Esophagus squamous epithelium (tissue), 5 donors: ENCODE data around the gene TOX2. TPM values are rescaled to one million over a fixed set of nuclear protein-coding genes. Genes with fewer than 3 reads are reported as not detected.
A peak's percentile ranks its signal among the peaks of the same experiment; 100 is the strongest.

Source experiments
- DNase-seq: peaks from one replicate; lab custom pipeline; 2025; lab: John Stamatoyannopoulos, UW
- H3K27ac ChIP-seq, 4 donors: fragments of 200-600 bp; sonication (generic); one replicate each; pipeline ENCODE4 v1.5.1; 2016 to 2019; ENCODE audit warnings: mild to moderate bottlenecking in 1 of 4
- H3K27me3 ChIP-seq, 4 donors: fragments of 200-600 bp; sonication (generic); 1 replicate in 3 of 4; 2 replicates in 1 of 4; pipeline versions ENCODE4 v1.5.1 to v1.6.0; 2017 to 2021; ENCODE audit warnings: antibody characterized with exemption in 1 of 4
- H3K36me3 ChIP-seq, 3 donors: fragments of 200-600 bp; sonication (generic); one replicate each; pipeline ENCODE4 v1.5.1; 2016 to 2019
- H3K4me1 ChIP-seq, 3 donors: fragments of 200-600 bp; sonication (generic); one replicate each; pipeline ENCODE4 v1.5.1; 2017 to 2019
- H3K4me3 ChIP-seq, 4 donors: fragments of 200-600 bp; sonication (generic); 1 replicate in 3 of 4; 2 replicates in 1 of 4; pipeline ENCODE4 v1.5.1; 2016 to 2019; ENCODE audit warnings: mild to moderate bottlenecking in 2 of 4, moderate library complexity in 1 of 4
- H3K9me3 ChIP-seq, 3 donors: fragments of 200-600 bp; sonication (generic); one replicate each; pipeline ENCODE4 v1.5.1; 2016 to 2019
- POLR2A ChIP-seq, 4 donors: fragments of 450-650 bp; IDR thresholded peaks; one replicate each; pipeline ENCODE4 v1.6.1; 2017; ENCODE audit warnings: antibody characterized with exemption in 4 of 4, mild to moderate bottlenecking in 4 of 4, moderate library complexity in 3 of 4
- WGBS, 2 donors: methylation state at CpG; one replicate each; pipeline ENCODE4 v1.1.5; 2018; 5-methylcytosine and 5-hydroxymethylcytosine counted together
- intact Hi-C: fragments of 100-400 bp; cut with DNase I; formaldehyde crosslinking; loops from one replicate; pipeline ENCODE4 v1.15.0; 2022
- total RNA-seq, 4 donors: library from RNA; depleted of rRNA; stranded (reverse); fragments of >200 nt; gene quantifications; one replicate each; pipeline ENCODE4 v1.1.0, GENCODE V29; 2016
- TF ChIP-seq, protein P1 (sequence below), 6 experiments: fragments of 450-650 bp in 4 of 6; fragments of 200-600 bp in 2 of 6; sonication (generic) in 2 of 6; IDR thresholded peaks; one replicate each; pipeline ENCODE4 v1.5.1; 2016 to 2019; ENCODE audit warnings: antibody characterized with exemption in 6 of 6, mild to moderate bottlenecking in 4 of 6, moderate library complexity in 4 of 6
- donor health status: DM: yes; HTN: yes; CAD: no.

Gene TOX2
- total RNA-seq, 4 donors from 2014 or later = 0.99 to 22.9 (median 3.1) TPM

DNA sequence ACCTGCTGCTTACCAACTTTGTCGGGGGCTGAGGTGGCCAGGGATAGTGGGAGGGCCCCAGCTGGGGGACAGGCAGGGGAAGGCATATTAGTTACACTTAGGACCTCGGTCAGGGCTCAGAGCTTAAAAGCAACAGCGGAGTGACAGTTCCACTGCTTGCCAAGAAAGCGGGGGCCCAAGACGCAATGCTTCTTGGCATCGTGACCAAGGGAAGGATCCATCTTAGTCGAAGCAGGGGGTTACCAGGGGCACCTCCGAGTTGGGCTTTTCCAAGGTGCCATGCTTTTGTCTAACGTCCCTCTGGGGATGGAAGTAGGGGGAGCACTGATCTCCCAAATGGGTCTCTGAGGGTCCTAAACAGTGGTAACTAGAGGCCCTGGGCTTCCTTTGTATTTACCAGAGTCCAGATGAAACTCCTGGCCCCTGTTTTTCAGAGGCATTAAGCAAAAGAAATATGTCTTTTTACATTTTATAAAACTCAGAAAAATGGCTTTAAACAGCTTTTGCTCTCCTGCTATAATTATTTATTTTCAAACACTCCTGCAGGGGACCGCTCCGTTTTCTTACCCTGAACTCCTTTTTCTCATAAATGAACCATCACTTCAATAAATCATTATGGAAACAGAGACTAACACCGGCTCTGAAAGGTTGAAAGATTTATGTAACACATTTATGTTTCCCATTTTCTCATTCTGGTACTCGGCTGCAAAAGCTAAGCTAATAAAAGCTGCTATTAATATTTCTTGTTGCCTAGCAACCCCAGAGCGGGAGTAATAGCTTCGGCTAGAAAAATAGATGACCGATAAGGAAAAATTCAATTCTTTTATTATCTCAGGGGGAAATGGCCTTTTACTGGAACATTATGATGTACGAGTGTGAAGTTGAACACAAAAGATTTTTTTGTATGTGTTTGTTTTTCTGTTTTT, 100.4 kb downstream of the TOX2 start:
- peaks cover 0 to 16% (median 0%) of the 10 kb centered on the region in 4 donors for H3K27me3 ChIP-seq
- DNase-seq = no peak
- TF ChIP-seq, protein P1, sequence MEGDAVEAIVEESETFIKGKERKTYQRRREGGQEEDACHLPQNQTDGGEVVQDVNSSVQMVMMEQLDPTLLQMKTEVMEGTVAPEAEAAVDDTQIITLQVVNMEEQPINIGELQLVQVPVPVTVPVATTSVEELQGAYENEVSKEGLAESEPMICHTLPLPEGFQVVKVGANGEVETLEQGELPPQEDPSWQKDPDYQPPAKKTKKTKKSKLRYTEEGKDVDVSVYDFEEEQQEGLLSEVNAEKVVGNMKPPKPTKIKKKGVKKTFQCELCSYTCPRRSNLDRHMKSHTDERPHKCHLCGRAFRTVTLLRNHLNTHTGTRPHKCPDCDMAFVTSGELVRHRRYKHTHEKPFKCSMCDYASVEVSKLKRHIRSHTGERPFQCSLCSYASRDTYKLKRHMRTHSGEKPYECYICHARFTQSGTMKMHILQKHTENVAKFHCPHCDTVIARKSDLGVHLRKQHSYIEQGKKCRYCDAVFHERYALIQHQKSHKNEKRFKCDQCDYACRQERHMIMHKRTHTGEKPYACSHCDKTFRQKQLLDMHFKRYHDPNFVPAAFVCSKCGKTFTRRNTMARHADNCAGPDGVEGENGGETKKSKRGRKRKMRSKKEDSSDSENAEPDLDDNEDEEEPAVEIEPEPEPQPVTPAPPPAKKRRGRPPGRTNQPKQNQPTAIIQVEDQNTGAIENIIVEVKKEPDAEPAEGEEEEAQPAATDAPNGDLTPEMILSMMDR (IDR thresholded peaks at IDR 0.05) = no peak
- no peak for TF ChIP-seq POLR2A (IDR thresholded peaks at IDR 0.05)
- no peaks in the 10 kb centered on the region for H3K9me3 ChIP-seq
- no peaks in the 10 kb centered on the region for H3K36me3 ChIP-seq
- intact Hi-C loops = no loop called here
- H3K4me1 ChIP-seq = peaks cover 0 to 47% (median 20%) of the 10 kb centered on the region in 3 donors
- H3K4me3 ChIP-seq = no peak overlapping the region
- peak overlapping the region in 2 of 4 donors; percentile 10 to 21 for H3K27ac ChIP-seq
- 33 to 41% methylated on average over 15 to 16 of the region's 17 CpGs for WGBS, 2 donors

DNA sequence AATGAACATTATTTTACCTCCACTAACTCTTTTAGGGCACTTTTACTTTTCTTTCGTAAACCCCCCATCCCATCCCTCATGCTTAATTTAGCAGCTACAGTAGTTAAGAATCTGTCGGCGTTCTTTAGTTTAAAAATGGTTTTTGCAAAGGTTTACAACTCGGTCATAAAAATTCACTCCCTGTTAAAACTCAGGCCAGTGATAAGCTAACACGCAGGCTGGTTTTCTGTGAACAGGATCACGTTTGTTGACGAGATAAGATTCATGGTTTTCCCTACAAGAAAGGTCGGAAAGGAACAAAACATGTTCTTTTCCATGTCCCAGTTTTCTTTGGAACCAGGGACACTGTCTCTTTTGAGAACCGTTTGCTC, 101.1 kb downstream of the TOX2 start:
- peaks cover 0 to 16% (median 0%) of the 10 kb centered on the region in 4 donors for H3K27me3 ChIP-seq
- no peak overlapping the region for H3K4me3 ChIP-seq
- H3K4me1 ChIP-seq = peaks cover 0 to 53% (median 21%) of the 10 kb centered on the region in 3 donors
- WGBS, 2 donors = 57 to 69% methylated on average over 9 of the region's 9 CpGs
- H3K36me3 ChIP-seq = no peaks in the 10 kb centered on the region
- peak overlapping the region in 2 of 4 donors; percentile 10 to 21 for H3K27ac ChIP-seq
- no peaks in the 10 kb centered on the region for H3K9me3 ChIP-seq
- TF ChIP-seq, protein P1 (IDR thresholded peaks at IDR 0.05) = no peak
- no peak for TF ChIP-seq POLR2A (IDR thresholded peaks at IDR 0.05)
- DNase-seq = no peak
- intact Hi-C loops = no loop called here

DNA sequence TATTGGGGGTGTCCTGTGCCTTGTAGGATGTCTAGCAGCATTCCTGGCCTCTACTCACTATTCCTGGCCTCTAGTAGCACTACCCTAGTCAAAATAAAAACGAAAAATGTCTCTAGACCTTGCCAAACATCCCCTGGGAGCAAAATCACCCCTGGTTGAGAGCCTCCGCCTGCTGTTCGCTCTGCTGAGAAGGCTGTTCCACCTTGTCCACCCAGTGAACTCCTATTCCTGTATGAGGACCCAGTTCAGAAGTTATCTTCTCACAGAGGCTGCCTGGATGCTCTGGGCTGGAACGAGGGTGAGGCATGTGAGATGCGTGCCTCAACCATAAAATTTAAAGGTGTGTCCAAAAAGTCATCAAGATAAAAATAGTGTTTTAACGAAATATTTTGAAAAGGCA, 101.9 kb downstream of the TOX2 start:
- no peak for DNase-seq
- Histone ChIP-seq H3K36me3 (no peaks in the 10 kb centered on the region), H3K27ac (peak overlapping the region in 3 of 4 donors; percentile 21 to 65 (median 55)), H3K27me3 (peaks cover 0 to 9% (median 0%) of the 10 kb centered on the region in 4 donors), H3K4me3 (no peak overlapping the region), H3K9me3 (no peaks in the 10 kb centered on the region), H3K4me1 (peaks cover 0 to 53% (median 19%) of the 10 kb centered on the region in 3 donors)
- TF ChIP-seq, protein P1 (IDR thresholded peaks at IDR 0.05) = no peak
- TF ChIP-seq POLR2A (IDR thresholded peaks at IDR 0.05) = no peak
- WGBS, 2 donors = 66 to 70% methylated on average over 4 to 6 of the region's 6 CpGs
- intact Hi-C loops = no loop called here

DNA sequence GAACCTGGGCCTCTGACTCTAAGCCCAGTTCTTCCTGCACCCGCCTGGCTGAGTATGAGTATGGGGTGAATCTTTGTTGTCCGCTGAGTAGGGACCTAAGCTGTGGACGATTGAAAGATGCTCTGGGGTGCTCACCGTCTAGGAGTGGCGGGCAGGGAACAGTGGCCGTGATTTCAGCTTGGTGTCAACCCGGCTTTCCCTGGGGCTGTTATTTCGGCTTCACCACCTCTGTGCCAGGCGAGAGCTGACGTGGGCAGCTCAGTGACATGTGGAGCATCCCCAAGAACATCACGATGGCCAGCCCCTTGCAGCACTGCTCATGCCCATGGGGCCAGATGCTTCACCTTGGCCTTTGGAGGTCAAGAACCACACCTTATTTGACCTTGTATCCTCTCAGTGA, 102.6 kb downstream of the TOX2 start:
- H3K36me3 ChIP-seq = no peaks in the 10 kb centered on the region
- peaks cover 0 to 9% (median 0%) of the 10 kb centered on the region in 4 donors for H3K27me3 ChIP-seq
- no peaks in the 10 kb centered on the region for H3K9me3 ChIP-seq
- no peak for TF ChIP-seq POLR2A (IDR thresholded peaks at IDR 0.05)
- TF ChIP-seq, protein P1 (IDR thresholded peaks at IDR 0.05) = no peak
- no peak overlapping the region for H3K4me3 ChIP-seq
- no peak for DNase-seq
- peaks cover 0 to 53% (median 19%) of the 10 kb centered on the region in 3 donors for H3K4me1 ChIP-seq
- WGBS, 2 donors = 80 to 84% methylated on average over 6 to 8 of the region's 11 CpGs
- intact Hi-C loops = no loop called here
- H3K27ac ChIP-seq = peak overlapping the region in 3 of 4 donors; percentile 55 to 65 (median 59)

DNA sequence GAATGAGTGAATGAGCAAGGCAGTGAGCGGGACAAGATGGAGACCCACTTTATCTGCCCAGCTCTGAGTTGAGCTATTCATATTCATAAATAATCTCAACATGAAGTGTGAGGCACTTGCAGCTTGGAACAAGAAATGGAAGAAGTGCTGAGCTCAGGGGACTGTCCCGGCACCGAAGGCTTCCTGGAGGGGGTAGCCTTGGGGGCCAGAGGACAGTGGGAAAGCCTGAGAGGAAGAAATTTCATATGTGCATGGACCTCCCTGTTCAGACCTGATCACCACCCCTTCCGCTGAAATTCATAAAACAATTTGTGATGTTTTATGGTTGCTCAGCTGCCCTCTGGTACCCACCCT, 103.2 kb downstream of the TOX2 start:
- Histone ChIP-seq H3K36me3 (no peaks in the 10 kb centered on the region), H3K4me1 (peaks cover 0 to 53% (median 19%) of the 10 kb centered on the region in 3 donors), H3K9me3 (no peaks in the 10 kb centered on the region), H3K4me3 (no peak overlapping the region), H3K27me3 (peaks cover 0 to 9% (median 0%) of the 10 kb centered on the region in 4 donors), H3K27ac (peak overlapping the region in 3 of 4 donors; percentile 55 to 65 (median 59))
- no peak for DNase-seq
- 36 to 41% methylated on average over 3 to 4 of the region's 4 CpGs for WGBS, 2 donors
- TF ChIP-seq POLR2A (IDR thresholded peaks at IDR 0.05) = no peak
- TF ChIP-seq, protein P1 (IDR thresholded peaks at IDR 0.05) = no peak
- intact Hi-C loops = no loop called here
